Endothelial cell of umbilical vein (primary cell): ENCODE measurements around the gene CAPN14.

Source experiments
- CTCF ChIP-seq, 2 donors: IDR thresholded peaks; 1 replicate in 1 of 2; 2 replicates in 1 of 2; pipeline ENCODE4 v1.5.1; 2011; ENCODE audit warnings: low read length in 2 of 2, mild to moderate bottlenecking in 2 of 2, moderate library complexity in 2 of 2, control low read depth in 1 of 2, inconsistent platforms in 1 of 2, low read depth in 1 of 2; ENCODE audit not compliant: insufficient read depth in 1 of 2; ENCODE audit errors: extremely low read depth in 1 of 2
- FOS ChIP-seq: IDR thresholded peaks from 2 replicates; pipeline ENCODE4 v1.6.1; 2011; ENCODE audit warnings: mild to moderate bottlenecking, low read length, moderate library complexity, borderline replicate concordance; ENCODE audit not compliant: insufficient read depth
- MYC ChIP-seq: IDR thresholded peaks from one replicate; pipeline ENCODE4 v1.6.1; 2011; ENCODE audit warnings: mild to moderate bottlenecking, low read depth, low read length
- POLR2AphosphoS5 ChIP-seq: IDR thresholded peaks from 2 replicates; pipeline ENCODE4 v1.6.1; 2012; ENCODE audit warnings: low read depth, mild to moderate bottlenecking, control low read depth, low read length, moderate library complexity; ENCODE audit not compliant: insufficient read depth

- no peak for TF ChIP-seq FOS
- no peak for TF ChIP-seq POLR2AphosphoS5
- TF ChIP-seq MYC, result no peak
- no peak for TF ChIP-seq CTCF (IDR thresholded peaks at IDR 0.05; ENCODE audit: extremely low read depth in 1 of 2, insufficient read depth in 1 of 2, low read depth in 1 of 2, low read length in 2 of 2)
Measured at GRCh38 chr2:31124904-31125303, 92.4 kb downstream of the CAPN14 start.
